Smooth muscle cell (in vitro differentiated cells): ENCODE data around the gene LRP1-AS. TPM values are rescaled to one million over a fixed set of nuclear protein-coding genes. Genes with fewer than 3 reads are reported as not detected.

ENCODE experiments used
- DNase-seq: peaks from one replicate; lab custom pipeline; 2025; ENCODE audit not compliant: unreplicated experiment; lab: John Stamatoyannopoulos, UW
- H2AFZ ChIP-seq: fragments of 200-600 bp; sonication (generic); 2 replicates; pipeline ENCODE4 v1.6.0; 2016; ENCODE audit warnings: antibody characterized with exemption, low read depth, mild to moderate bottlenecking
- H3F3A ChIP-seq: fragments of 200-600 bp; sonication (generic); 2 replicates; pipeline ENCODE4 v1.6.0; 2017; ENCODE audit warnings: antibody characterized with exemption, low read depth
- H3K27ac ChIP-seq: fragments of 200-600 bp; sonication (generic); 2 replicates; pipeline ENCODE4 v1.5.1; 2016; ENCODE audit warnings: low read depth, mild to moderate bottlenecking
- H3K27me3 ChIP-seq: fragments of 200-600 bp; sonication (generic); 2 replicates; pipeline ENCODE4 v1.6.1; 2016; ENCODE audit warnings: low read depth, mild to moderate bottlenecking
- H3K36me3 ChIP-seq: fragments of 200-600 bp; sonication (generic); 2 replicates; pipeline ENCODE4 v1.5.1; 2016; ENCODE audit warnings: low read depth
- H3K4me1 ChIP-seq: fragments of 200-600 bp; sonication (generic); 2 replicates; pipeline ENCODE4 v1.5.1; 2016; ENCODE audit warnings: low read depth
- H3K4me2 ChIP-seq: fragments of 200-600 bp; sonication (generic); 2 replicates; pipeline ENCODE4 v1.6.0; 2016; ENCODE audit warnings: mild to moderate bottlenecking
- H3K4me3 ChIP-seq: fragments of 200-600 bp; sonication (generic); 2 replicates; pipeline ENCODE4 v1.5.1; 2016; ENCODE audit warnings: mild to moderate bottlenecking
- H3K79me2 ChIP-seq: fragments of 200-600 bp; sonication (generic); 2 replicates; pipeline ENCODE4 v1.6.0; 2016; ENCODE audit warnings: low read depth, mild to moderate bottlenecking
- H3K9ac ChIP-seq: fragments of 200-600 bp; sonication (generic); 2 replicates; pipeline ENCODE4 v1.6.0; 2016; ENCODE audit warnings: low read depth
- H3K9me3 ChIP-seq: fragments of 200-600 bp; sonication (generic); replicated peaks from 2 replicates; pipeline ENCODE4 v1.5.1; 2016; ENCODE audit warnings: low read depth
- H4K20me1 ChIP-seq: fragments of 200-600 bp; sonication (generic); 2 replicates; pipeline ENCODE4 v1.6.0; 2016; ENCODE audit warnings: low read depth
- WGBS: methylation state at CpG from one replicate; pipeline ENCODE4 v1.1.7; 2016; ENCODE audit warnings: low lambda C conversion rate; 5-methylcytosine and 5-hydroxymethylcytosine counted together
- polyA plus RNA-seq: library from polyadenylated mRNA; unstranded; fragments of >200 nt; fragmentation: Nextera tagmentation; extraction: Ambion mirVana; gene quantifications from 2 replicates; pipeline ENCODE4 v1.2.1, GENCODE V29; 2016
- total RNA-seq: library from RNA; depleted of rRNA; stranded (reverse); fragments of >200 nt; gene quantifications from 2 replicates; pipeline ENCODE4 v1.2.3, GENCODE V29; 2014
- TF ChIP-seq, protein P1 (sequence below): fragments of 200-600 bp; sonication (generic); IDR thresholded peaks from 2 replicates; pipeline ENCODE4 v1.5.1; 2017; ENCODE audit warnings: borderline replicate concordance, mild to moderate bottlenecking, antibody characterized with exemption; ENCODE audit not compliant: insufficient read depth, poor library complexity, severe bottlenecking

Gene LRP1-AS
- total and polyA plus RNA-seq, 2 experiments from 2014 or later = not detected

DNA sequence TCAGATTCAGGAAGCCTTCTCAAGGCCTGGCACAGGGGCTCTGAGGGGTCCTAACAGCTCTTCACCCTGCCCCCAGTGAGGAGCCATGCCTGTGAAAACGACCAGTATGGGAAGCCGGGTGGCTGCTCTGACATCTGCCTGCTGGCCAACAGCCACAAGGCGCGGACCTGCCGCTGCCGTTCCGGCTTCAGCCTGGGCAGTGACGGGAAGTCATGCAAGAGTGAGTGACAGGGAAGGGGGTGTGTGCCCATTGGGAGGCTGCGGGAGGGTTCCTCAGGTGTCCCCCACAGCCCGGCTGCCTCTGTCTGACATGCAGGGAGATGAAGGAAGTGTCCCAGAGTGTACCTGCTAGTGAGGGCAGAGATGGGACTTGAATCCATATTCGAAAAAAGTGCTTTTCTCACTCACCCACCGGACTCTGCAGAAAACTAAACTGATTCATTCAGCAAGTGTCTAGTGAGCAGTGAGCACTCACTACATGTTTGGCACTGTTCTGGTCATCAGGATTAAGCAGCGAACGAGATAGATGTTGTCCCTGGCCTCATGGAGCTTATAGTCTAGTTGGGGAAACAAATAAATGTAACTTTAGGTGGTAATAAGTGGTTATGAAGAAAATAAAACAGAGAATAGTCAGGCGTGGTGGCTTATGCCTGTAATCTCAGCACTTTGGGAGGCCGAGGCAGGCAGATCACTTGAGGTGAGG, 9.4 kb upstream of the LRP1-AS start:
- Histone ChIP-seq H2AFZ (no peak overlapping the region), H3K4me3 (no peak overlapping the region), H3K79me2 (peaks cover 5% of the 10 kb centered on the region), H3K4me2 (no peak overlapping the region), H3K36me3 (peaks cover 6% of the 10 kb centered on the region), H3K27me3 (no peaks in the 10 kb centered on the region), H3K4me1 (no peaks in the 10 kb centered on the region), H3F3A (no peaks in the 10 kb centered on the region), H3K9me3 (no peaks in the 10 kb centered on the region), H3K9ac (no peak overlapping the region), H4K20me1 (peaks cover 98% of the 10 kb centered on the region), H3K27ac (no peak overlapping the region)
- DNase-seq = no peak
- TF ChIP-seq, protein P1, sequence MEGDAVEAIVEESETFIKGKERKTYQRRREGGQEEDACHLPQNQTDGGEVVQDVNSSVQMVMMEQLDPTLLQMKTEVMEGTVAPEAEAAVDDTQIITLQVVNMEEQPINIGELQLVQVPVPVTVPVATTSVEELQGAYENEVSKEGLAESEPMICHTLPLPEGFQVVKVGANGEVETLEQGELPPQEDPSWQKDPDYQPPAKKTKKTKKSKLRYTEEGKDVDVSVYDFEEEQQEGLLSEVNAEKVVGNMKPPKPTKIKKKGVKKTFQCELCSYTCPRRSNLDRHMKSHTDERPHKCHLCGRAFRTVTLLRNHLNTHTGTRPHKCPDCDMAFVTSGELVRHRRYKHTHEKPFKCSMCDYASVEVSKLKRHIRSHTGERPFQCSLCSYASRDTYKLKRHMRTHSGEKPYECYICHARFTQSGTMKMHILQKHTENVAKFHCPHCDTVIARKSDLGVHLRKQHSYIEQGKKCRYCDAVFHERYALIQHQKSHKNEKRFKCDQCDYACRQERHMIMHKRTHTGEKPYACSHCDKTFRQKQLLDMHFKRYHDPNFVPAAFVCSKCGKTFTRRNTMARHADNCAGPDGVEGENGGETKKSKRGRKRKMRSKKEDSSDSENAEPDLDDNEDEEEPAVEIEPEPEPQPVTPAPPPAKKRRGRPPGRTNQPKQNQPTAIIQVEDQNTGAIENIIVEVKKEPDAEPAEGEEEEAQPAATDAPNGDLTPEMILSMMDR = no peak
- 97% methylated on average over 16 of the region's 16 CpGs for WGBS

- Histone ChIP-seq H3K4me3 (no peak overlapping the region), H3K27ac (no peak overlapping the region), H3K36me3 (peaks cover 6% of the 10 kb centered on the region), H2AFZ (no peak overlapping the region), H3K4me2 (no peak overlapping the region), H3K4me1 (no peaks in the 10 kb centered on the region), H3K9me3 (no peaks in the 10 kb centered on the region), H3F3A (no peaks in the 10 kb centered on the region), H3K9ac (no peak overlapping the region), H4K20me1 (peaks cover 98% of the 10 kb centered on the region), H3K27me3 (no peaks in the 10 kb centered on the region), H3K79me2 (peaks cover 15% of the 10 kb centered on the region)
- WGBS = 92% methylated on average over 5 of the region's 5 CpGs
- no peak for DNase-seq
- TF ChIP-seq, protein P1 = no peak
Observed at GRCh38 chr12:57154804-57155434, 7.5 kb upstream of the LRP1-AS start.

DNA sequence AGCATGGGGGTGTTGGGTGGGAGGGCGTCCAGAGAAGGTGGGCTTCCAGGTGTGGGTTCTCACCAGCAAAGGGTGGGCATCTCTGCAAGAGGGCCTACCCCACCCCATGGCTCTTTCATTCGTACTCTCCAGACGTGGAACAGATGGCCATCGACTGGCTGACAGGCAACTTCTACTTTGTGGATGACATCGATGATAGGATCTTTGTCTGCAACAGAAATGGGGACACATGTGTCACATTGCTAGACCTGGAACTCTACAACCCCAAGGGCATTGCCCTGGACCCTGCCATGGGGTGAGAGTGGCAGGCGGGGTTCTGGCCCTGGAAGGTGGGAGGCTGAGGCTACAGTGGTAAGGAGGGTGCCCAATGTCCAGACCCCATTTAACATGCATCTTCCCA, 6.7 kb upstream of the LRP1-AS start:
- H3K27ac ChIP-seq = no peak overlapping the region
- no peaks in the 10 kb centered on the region for H3K27me3 ChIP-seq
- H3K36me3 ChIP-seq = peaks cover 6% of the 10 kb centered on the region
- H3K9me3 ChIP-seq = no peaks in the 10 kb centered on the region
- no peak overlapping the region for H3K4me3 ChIP-seq
- 96% methylated on average over 6 of the region's 6 CpGs for WGBS
- no peak overlapping the region for H2AFZ ChIP-seq
- no peak for DNase-seq
- peaks cover 98% of the 10 kb centered on the region for H4K20me1 ChIP-seq
- H3K79me2 ChIP-seq = peaks cover 15% of the 10 kb centered on the region
- no peak overlapping the region for H3K9ac ChIP-seq
- H3K4me1 ChIP-seq = no peaks in the 10 kb centered on the region
- no peaks in the 10 kb centered on the region for H3F3A ChIP-seq
- H3K4me2 ChIP-seq = no peak overlapping the region
- TF ChIP-seq, protein P1 = no peak
